GM18517 (cell line): Measurements from ENCODE around the gene TSC22D2.
"Not testable (repeated sequence)": the region's sequence is repeated elsewhere in the genome, so short reads cannot be mapped to it uniquely, and the experiment has no call there.

Experiments used
- ATAC-seq: cut with Tn5 transposase; IDR thresholded peaks from one replicate; pipeline ENCODE4 v1.9.1; 2021; ENCODE audit warnings: mild to moderate bottlenecking, moderate library complexity; ENCODE audit not compliant: unreplicated experiment

The TSC22D2 gene

DNA sequence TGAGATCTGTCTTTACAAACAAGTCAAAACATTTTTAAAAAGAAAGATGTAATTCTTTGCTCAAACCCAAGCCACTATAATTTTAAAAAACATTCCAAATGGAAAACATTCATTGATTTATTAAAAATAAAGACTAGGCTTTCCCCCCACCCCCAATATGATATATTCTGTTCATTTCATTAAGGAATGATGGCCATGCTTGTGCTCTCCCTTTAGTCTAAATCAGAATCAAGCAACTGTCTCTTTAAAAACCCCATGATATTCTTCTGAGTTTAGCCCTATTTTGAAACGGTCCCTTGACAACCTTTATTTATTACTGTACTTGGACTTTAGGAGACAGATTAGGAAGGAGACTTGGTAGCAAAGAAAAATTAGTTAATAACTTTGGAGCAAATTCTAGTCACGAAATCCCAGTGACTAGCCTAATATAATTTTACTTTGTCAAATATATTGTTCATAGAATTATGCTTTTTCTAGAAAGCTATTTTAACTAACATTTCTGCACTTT is 38.4 kb downstream of the TSC22D2 start:
- ATAC-seq, result no peak

DNA sequence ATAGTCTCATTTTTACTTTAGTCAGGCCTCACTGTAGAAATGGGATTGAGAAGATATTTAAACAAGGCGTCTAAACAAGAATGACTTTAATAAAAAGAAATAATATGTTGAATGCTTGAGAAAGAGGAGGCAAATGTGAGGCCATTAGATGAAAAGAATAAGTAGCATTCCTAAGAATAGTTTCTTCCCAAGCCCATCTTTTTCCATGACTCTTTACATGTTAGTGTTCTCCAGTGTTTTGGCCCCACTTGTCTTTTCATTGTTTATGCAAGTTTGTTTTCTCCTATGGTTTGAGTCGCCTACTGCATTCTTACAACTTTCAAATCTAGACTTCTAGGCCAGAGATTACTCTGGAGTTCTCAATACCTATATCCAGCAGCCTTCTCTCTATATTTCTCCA is 39.0 kb downstream of the TSC22D2 start:
- no peak for ATAC-seq

DNA sequence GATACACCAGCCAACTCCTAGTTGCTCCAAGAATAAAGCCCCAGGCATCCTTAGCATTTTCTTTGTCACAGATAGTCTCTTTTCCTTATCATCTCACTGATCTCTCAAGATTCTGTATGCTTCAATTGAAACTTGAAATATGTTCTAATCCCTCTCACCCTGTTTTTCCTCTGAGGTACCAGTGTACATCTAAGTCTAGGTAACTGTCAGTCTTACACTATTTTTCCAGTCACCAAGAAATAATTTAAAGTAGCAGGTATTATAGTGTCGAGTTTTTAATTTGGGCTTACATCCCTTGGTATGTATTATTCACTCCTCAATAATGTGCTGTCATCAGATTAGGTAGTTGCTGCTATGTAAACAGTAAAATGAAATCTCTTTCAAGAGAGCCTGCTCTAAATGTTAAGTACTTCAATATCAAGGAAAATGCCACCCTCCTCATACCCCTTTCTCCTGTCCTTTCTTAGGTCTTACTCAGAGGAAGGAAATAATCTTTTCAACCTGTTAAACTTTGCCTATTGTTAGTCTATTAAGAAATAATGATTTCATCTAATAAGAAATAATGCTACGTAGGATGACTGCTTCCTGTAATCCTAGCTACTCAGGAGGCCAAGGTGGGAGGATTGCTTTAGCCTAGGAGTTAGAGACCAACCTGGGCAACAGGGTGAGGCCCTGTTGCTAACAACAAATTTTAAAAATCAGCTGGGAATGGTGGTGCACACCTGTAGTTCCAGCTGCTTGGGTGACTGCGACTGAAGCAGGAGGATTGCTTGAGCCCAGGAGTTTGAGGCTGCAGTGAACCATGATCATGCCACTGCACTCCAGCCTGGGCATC is 39.8 kb downstream of the TSC22D2 start:
- no peak for ATAC-seq

DNA sequence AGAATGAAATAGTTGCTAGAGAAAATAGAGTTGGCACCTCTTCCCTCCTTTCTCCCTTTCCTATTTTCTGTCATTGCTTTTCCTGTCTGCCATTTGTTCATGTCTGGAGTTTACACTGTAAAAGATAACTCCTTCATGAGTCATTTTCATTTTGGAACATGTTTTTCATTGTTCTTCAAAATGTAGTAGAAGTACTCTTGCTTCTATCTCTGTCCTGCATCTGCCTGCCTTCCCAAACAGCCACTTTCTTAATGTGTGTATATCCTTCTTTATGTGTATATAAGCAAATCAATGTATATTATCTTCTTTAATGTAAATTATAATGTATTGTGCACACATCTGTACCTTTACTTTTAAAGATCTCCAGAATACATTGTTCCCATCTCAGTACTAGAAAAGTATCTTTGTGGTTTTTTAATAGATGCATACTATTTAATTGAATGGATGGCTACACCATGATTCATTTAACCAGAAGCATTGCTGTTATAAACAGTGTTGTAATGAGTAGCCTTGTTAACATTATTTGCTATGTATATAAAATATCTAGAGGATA is 41.1 kb downstream of the TSC22D2 start:
- ATAC-seq, result no peak

- ATAC-seq, result no peak
Measured at GRCh38 chr3:150450916-150451315, 42.8 kb downstream of the TSC22D2 start.

DNA sequence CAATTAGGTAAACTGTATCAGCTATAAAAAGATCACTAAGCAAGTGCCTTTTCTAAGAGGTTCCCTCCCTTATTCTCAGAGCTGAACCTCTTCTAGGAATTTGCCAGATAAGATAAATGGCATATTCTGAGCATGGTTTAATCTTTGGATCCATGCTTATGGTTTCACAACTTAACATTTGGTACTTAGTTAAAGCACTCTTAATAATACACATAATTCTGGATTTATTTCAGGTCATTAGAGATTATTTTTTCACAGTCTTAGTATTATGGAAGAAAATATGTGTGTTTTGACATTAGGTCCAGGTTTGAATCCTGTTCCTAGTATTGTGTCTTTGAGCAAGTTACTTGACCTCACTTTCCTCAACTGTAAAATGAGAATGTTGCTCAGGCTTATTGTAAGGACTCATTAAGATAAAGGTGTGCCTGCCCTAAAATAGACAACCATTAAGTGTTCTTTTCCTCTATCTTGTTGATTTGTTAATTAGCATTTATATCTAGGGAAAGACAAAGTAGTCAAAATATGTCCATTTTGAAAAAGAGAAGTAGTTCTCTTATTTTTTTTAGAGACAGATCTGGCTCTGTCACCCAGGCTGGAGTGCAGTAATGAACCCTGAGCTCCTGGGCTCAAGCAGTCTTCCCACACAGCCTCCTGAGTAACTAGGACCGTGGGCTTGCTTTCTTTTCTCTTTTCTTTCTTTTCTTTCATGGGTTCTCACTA is 43.4 kb downstream of the TSC22D2 start:
- ATAC-seq, result no peak

DNA sequence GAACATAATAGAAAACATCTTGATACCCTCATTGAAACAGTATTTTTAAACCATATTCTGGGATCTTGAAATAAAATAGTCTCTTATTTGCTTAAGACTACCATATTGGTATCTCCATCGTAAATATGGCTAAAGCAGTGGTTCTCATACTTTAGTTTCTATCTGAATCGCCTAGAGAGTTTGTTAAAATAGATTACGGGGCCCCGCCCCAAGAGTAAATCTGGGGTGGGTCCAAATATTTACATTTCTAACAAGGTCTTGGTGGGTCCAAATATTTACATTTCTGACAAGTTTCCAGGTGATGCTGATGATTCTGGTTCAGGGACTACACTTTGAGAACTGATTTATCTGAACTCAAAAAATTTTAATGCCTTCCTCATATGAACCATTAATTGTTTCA is 45.3 kb downstream of the TSC22D2 start:
- ATAC-seq, result no peak

DNA sequence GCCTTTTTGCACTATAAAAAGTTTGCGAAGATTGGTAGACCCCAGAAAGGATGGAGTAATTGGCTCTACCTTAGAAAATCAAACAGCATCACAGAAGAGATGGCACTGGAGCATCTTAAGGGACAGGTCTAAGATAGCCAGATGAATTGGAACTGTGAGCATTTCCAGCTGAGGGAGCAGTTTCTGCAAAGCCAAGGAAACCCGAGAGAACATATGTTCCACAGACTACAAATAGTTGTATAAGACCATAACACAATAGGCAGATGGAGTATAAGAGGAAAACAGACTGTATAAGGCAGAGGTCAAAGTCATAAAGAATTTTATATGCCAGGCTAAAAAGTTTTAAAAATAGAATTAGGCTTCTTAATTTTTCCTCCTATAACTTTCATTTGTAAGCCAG is 46.0 kb downstream of the TSC22D2 start:
- ATAC-seq, result no peak

DNA sequence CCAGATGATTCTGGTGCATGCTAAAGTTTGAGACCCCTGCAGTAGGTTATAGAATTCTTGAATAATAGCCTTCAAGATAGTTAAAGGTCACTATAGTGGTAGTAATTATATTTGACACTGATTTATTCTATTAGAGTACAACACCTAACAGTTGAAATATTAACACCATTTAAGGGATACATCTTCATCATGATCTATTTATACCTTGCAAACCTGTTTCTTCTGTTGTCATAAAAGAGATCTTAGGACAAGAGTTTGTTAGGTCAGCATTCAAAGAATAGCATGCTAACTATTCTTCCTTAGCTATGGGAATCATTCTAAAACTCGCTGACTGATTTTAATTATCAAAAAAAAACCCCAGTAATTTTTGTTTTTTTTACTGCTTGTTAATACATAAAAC is 46.5 kb downstream of the TSC22D2 start:
- ATAC-seq, result no peak

DNA sequence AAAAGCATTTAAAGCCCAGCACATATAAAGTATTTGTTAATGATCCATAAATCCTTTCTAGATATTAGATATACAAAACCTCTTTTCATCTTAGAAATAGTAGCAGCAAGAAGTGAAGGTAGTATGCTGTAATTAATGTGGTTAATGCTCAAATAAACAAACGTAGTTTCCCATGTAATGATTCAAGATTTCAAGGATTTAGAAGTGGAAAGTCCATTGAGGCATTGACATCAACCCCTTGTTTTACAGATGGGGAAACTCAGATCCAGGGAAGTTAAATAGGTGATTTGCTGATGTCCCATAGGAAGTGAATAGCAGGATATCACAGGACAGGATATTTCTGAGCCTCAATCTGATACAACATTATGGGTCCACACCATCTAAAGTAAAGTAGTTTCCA is 47.2 kb downstream of the TSC22D2 start:
- no peak for ATAC-seq

- no peak for ATAC-seq
Measured at GRCh38 chr3:150458001-150458400, 49.9 kb downstream of the TSC22D2 start.

DNA sequence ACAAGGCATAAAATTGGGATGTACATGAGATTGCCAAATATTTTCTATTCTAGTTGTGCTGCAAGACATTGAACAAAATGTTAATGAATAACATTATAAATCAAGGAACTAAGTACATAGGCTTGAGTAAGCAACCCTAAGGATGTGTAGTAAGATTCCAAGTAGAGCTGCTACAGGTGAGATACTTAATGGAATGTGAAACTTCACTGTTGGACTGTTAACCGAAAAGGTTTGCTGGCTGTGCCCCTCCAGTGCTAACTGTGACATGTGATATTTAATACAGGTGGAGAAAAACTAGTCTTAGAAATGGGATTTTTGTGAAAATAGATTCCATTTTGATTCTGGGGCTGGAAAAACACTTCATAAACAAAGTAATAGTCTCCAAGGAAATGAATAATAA is 52.4 kb downstream of the TSC22D2 start:
- no peak for ATAC-seq

GRCh38 chr3:150461399-150461798 is 53.3 kb downstream of the TSC22D2 start:
- ATAC-seq, result no peak

- ATAC-seq, result no peak
Measured at GRCh38 chr3:150462108-150462507, 54.0 kb downstream of the TSC22D2 start.

- ATAC-seq, result no peak
Measured at GRCh38 chr3:150464684-150465083, 56.6 kb downstream of the TSC22D2 start.

- ATAC-seq, result no peak
Measured at GRCh38 chr3:150467381-150467780, 59.3 kb downstream of the TSC22D2 start.

- no peak for ATAC-seq
Measured at GRCh38 chr3:150469031-150469930, 61.2 kb downstream of the TSC22D2 start.

DNA sequence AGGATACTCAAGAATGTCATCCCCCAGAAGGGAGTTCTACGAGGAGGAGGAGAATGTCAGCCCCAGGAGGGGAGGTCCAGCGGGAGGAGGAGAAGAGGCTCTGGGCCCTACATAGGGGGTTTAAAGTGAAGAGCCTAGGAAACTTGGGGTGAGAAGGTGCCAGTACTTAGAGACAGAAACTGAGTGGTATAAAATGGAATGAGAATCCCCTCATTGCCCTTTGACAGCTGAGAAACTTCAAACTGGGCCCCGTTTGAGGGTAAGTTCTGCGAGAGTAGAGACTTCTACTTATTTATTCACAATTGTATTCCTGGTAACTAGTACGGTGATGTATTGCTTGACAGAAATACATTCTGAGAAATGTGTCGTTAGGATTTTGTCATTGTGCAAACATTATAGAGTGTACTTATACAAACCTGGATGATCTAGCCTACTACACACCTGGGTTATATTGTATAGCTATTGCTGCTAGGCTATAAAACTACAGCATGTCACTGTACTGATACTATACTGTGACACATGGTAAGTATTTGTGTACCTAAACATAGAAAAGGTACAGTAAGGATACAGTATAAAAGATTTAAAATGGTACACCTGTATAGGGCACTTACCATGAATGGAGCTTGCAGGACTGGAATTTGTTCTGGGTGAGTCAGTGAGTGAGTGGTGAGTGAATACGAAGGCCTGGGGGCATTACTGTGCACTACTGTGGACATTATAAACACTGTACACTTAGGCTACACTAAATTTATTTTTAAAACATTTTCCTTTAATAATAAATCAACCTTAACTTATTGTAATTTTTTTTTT is 62.0 kb downstream of the TSC22D2 start:
- ATAC-seq, result no peak

DNA sequence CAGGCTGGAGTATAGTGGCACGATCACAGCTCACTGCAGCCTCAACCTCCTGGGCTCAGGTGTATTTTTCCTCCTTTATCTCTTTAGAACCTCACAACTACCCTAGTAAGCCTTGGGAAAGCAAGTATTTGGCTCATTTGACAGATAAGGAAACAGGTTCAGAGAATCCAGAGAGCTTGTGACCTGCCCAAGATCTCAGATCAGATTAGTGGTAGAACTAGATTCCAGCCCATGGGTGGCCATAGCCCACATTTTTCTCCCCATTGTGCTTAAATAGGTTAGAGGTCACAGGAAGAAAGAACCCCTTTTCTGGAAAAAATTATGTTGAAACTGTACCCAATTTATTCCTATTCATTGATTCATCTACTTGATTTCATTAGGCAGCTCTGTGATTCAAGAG is 64.3 kb downstream of the TSC22D2 start:
- ATAC-seq, result no peak

DNA sequence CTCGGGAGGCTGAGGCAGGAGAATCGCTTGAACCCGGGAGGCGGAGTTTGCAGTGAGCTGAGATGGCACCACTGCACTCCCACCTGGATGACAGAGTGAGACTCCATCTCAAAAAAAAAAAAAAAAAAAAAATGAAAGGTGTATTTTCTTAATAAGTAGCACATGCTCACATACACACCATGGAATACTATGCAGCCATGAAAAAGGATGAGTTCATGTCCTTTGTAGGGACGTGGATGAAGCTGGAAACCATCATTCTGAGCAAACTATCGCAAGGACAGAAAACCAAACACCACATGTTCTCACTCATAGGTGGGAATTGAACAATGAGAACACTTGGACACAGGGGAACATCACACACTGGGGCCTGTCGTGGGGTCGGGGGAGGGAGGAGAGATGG is 65.1 kb downstream of the TSC22D2 start:
- ATAC-seq, result not testable (repeated sequence)
